ENCODE results near the gene RAI14.

DNA sequence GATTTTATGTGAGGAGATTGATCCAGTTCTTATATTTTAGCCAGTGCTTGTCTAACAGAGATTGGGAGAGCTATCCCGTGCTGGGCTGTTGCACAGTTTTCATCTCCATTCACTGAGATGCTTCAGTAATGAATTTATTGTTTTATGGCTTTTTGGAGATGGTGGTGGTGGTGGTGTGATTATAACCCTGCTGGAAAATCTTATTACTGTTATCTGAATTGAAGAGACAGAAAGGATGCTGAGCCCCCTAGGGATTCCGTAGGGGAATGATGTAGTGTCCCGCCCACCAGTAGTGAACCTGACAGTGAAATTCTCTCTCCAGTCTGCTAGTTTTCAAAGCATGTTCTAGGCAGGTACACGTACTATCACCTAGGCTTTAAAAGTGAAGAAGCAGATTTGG lies 1.9 kb downstream of the RAI14 start:
- TF ChIP-seq SUZ12 (IDR thresholded peaks at IDR 0.05) (no peak), FOXA1 (IDR thresholded peaks at IDR 0.05) (no peak), BHLHE40 (IDR thresholded peaks at IDR 0.05; ENCODE audit: borderline replicate concordance) (no peak), LEF1 (IDR thresholded peaks at IDR 0.05; ENCODE audit: borderline replicate concordance) (no peak), SP1 (IDR thresholded peaks at IDR 0.05) (no peak), ELF4 (IDR thresholded peaks at IDR 0.05) (no peak)

Measured in HEK293T (cell line).